Activated T-helper 2 cell treated with anti-CD3 and anti-CD28 coated beads, Interferon-gamma antibody, Interleukin-2, Interleukin-4, amounts not matched to agents 10 μg/mL and 5 μg/mL and 100 μg/mL, durations not matched to agents 14 hours and 24 hours and 36 hours (primary cell): ENCODE data around the gene TMX4. TPM values are rescaled to one million over a fixed set of nuclear protein-coding genes. Genes with fewer than 3 reads are reported as not detected.

Experiments used
- DNase-seq: peaks from one replicate; pipeline ENCODE4 v3.0.0; 2021; ENCODE audit warnings: low spot score
- H3K27ac Mint-ChIP-seq: one replicate; pipeline ENCODE4 v1.8.0; 2021; ENCODE audit warnings: mixed read lengths
- H3K27me3 Mint-ChIP-seq: one replicate; pipeline ENCODE4 v1.8.0; 2021; ENCODE audit warnings: low read depth, mixed read lengths
- H3K36me3 Mint-ChIP-seq: one replicate; pipeline ENCODE4 v1.8.0; 2021; ENCODE audit warnings: low read depth, mixed read lengths
- H3K4me1 Mint-ChIP-seq: one replicate; pipeline ENCODE4 v1.8.0; 2021; ENCODE audit warnings: low read depth, mixed read lengths
- H3K4me3 Mint-ChIP-seq: one replicate; pipeline ENCODE4 v1.8.0; 2021; ENCODE audit warnings: low read depth, mild to moderate bottlenecking, moderate library complexity, mixed read lengths
- H3K9me3 Mint-ChIP-seq: one replicate; pipeline ENCODE4 v1.8.0; 2021; ENCODE audit warnings: mixed read lengths
- intact Hi-C: fragments of 100-400 bp; cut with micrococcal nuclease; formaldehyde crosslinking; loops from one replicate; pipeline ENCODE4 v1.15.1; 2023
- total RNA-seq: library from RNA; stranded (reverse); gene quantifications from 2 replicates; pipeline ENCODE4 v1.2.3, GENCODE V29; 2022

Gene TMX4
- total RNA-seq, 1 donor from 2014 or later: 30.0 TPM

GRCh38 chr20:7939663-7940062, 79.9 kb downstream of the TMX4 start:
- Mint-ChIP-seq H3K27me3 (peaks cover 4% of the 10 kb centered on the region), H3K4me1 (no peaks in the 10 kb centered on the region), H3K4me3 (no peak overlapping the region), H3K9me3 (no peaks in the 10 kb centered on the region), H3K27ac (no peak overlapping the region), H3K36me3 (no peaks in the 10 kb centered on the region)
- intact Hi-C loops: no loop called here
- DNase-seq: no peak

GRCh38 chr20:7938058-7938457, 81.5 kb downstream of the TMX4 start:
- Mint-ChIP-seq H3K36me3 (no peaks in the 10 kb centered on the region), H3K4me3 (no peak overlapping the region), H3K27me3 (peaks cover 6% of the 10 kb centered on the region), H3K27ac (no peak overlapping the region), H3K4me1 (no peaks in the 10 kb centered on the region), H3K9me3 (no peaks in the 10 kb centered on the region)
- DNase-seq: no peak
- intact Hi-C loops: no loop called here

- intact Hi-C loops: no loop called here
- H3K9me3 Mint-ChIP-seq: no peaks in the 10 kb centered on the region
- no peaks in the 10 kb centered on the region for H3K36me3 Mint-ChIP-seq
- H3K27ac Mint-ChIP-seq: no peak overlapping the region
- no peaks in the 10 kb centered on the region for H3K4me1 Mint-ChIP-seq
- DNase-seq: no peak
- H3K27me3 Mint-ChIP-seq: peaks cover 6% of the 10 kb centered on the region
- no peak overlapping the region for H3K4me3 Mint-ChIP-seq
Observed at GRCh38 chr20:7937328-7937727, 82.2 kb downstream of the TMX4 start.

- Mint-ChIP-seq H3K4me1 (no peaks in the 10 kb centered on the region), H3K36me3 (no peaks in the 10 kb centered on the region), H3K27me3 (peaks cover 8% of the 10 kb centered on the region), H3K9me3 (no peaks in the 10 kb centered on the region), H3K27ac (no peak overlapping the region), H3K4me3 (no peak overlapping the region)
- intact Hi-C loops: no loop called here
- DNase-seq: no peak
Observed at GRCh38 chr20:7935027-7935551, 84.5 kb downstream of the TMX4 start.

GRCh38 chr20:7933346-7933745, 86.2 kb downstream of the TMX4 start:
- no peak overlapping the region for H3K27ac Mint-ChIP-seq
- H3K27me3 Mint-ChIP-seq: peaks cover 4% of the 10 kb centered on the region
- DNase-seq: no peak
- H3K36me3 Mint-ChIP-seq: no peaks in the 10 kb centered on the region
- H3K9me3 Mint-ChIP-seq: no peaks in the 10 kb centered on the region
- H3K4me3 Mint-ChIP-seq: no peak overlapping the region
- no peaks in the 10 kb centered on the region for H3K4me1 Mint-ChIP-seq
- intact Hi-C loops: no loop called here

- Mint-ChIP-seq H3K36me3 (no peaks in the 10 kb centered on the region), H3K4me3 (no peak overlapping the region), H3K27ac (no peak overlapping the region), H3K4me1 (no peaks in the 10 kb centered on the region), H3K27me3 (peaks cover 4% of the 10 kb centered on the region), H3K9me3 (no peaks in the 10 kb centered on the region)
- intact Hi-C loops: no loop called here
- no peak for DNase-seq
Observed at GRCh38 chr20:7930343-7930742, 89.2 kb downstream of the TMX4 start.

Other genes starting within 250 kb of the TMX4 start
- gene HAO1, start 79.3 kb downstream of the TMX4 start, total RNA-seq: not detected in 2 replicates
- gene PLCB1, start 112.5 kb upstream of the TMX4 start, total RNA-seq: 2.6 TPM in 2 replicates